ENCODE data around the gene DUS4L.

- TF ChIP-seq CTCF (IDR thresholded peaks at IDR 0.05): no peak
- no peak for TF ChIP-seq POLR2A (IDR thresholded peaks at IDR 0.05)
Observed at GRCh38 chr7:107627002-107627401, 63.2 kb downstream of the DUS4L start.

Data from Peyer's patch (tissue), 4 donors.